ENCODE measurements around the gene BLCAP.

The BLCAP gene

DNA sequence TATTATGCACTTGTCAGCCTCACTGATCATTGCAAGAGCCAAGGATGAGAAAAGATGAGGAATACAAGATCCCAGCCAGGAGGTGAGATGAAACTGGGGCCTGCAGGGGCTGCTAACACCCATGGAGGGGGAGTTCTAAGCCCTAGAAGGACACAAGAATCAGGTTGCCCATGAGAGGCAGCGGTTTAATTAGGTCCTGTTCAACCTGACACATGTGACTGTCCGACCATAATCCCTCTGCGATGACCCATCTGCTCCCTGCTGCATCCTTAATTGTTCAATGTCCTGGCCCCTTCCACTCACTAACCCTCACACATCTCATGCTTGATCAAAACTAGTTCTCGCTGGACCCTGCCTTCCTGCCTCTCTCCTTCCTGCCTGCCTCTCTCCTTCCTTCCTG is 58.8 kb downstream of the BLCAP start:
- in situ Hi-C loops (cut with MboI; ENCODE audit: low sequenced_read_pairs): no loop called here
- no peaks in the 10 kb centered on the region for H3K9me3 ChIP-seq
- H3K4me1 ChIP-seq: no peaks in the 10 kb centered on the region
- no peaks in the 10 kb centered on the region for H3K36me3 ChIP-seq (replicated peaks)
- H3K4me3 ChIP-seq: no peak overlapping the region
- H3K27me3 ChIP-seq (ENCODE audit: low read depth): no peaks in the 10 kb centered on the region
- DNase-seq (ENCODE audit: low spot score in 2 of 2): no peak

Data from HAP-1 (cell line).